DMS79 treated with DMSO at 0.1 percent for 48 hours (cell line): ENCODE results near the gene SCNN1B.

Experiments
- DNase-seq: peaks from one replicate; lab custom pipeline; 2025; lab: John Stamatoyannopoulos, UW

SCNN1B gene

GRCh38 chr16:23407436-23408127 is 105.5 kb downstream of the SCNN1B start:
- DNase-seq, result no peak

GRCh38 chr16:23408242-23408822 is 106.2 kb downstream of the SCNN1B start:
- DNase-seq, result no peak

GRCh38 chr16:23408823-23409298 is 106.8 kb downstream of the SCNN1B start:
- DNase-seq, result peak; percentile 60

GRCh38 chr16:23409522-23409921 is 107.4 kb downstream of the SCNN1B start:
- DNase-seq, result no peak

GRCh38 chr16:23410176-23410575 is 108.1 kb downstream of the SCNN1B start:
- DNase-seq, result peak; percentile 21

GRCh38 chr16:23414731-23415130 is 112.6 kb downstream of the SCNN1B start:
- DNase-seq, result no peak

- DNase-seq, result no peak
Observed at GRCh38 chr16:23416816-23417215, 114.7 kb downstream of the SCNN1B start.

GRCh38 chr16:23420011-23420410 is 117.9 kb downstream of the SCNN1B start:
- DNase-seq, result no peak

- peak; percentile 64 for DNase-seq
Observed at GRCh38 chr16:23423496-23424049, 121.5 kb downstream of the SCNN1B start.

GRCh38 chr16:23424292-23424958 is 122.3 kb downstream of the SCNN1B start:
- peak; percentile 86 for DNase-seq

GRCh38 chr16:23428351-23428750 is 126.2 kb downstream of the SCNN1B start:
- DNase-seq, result no peak
